ENCODE measurements around the gene EHBP1L1. TPM values are rescaled to one million over a fixed set of nuclear protein-coding genes. Genes with fewer than 3 reads are reported as not detected.

Gene EHBP1L1
- total RNA-seq, 2 experiments from 2014 or later: 94.0 to 99.4 TPM

- ATAC-seq (no peak), DNase-seq (no peak)
- no peak overlapping the region for H3K4me3 Mint-ChIP-seq
- TF ChIP-seq, protein P1, sequence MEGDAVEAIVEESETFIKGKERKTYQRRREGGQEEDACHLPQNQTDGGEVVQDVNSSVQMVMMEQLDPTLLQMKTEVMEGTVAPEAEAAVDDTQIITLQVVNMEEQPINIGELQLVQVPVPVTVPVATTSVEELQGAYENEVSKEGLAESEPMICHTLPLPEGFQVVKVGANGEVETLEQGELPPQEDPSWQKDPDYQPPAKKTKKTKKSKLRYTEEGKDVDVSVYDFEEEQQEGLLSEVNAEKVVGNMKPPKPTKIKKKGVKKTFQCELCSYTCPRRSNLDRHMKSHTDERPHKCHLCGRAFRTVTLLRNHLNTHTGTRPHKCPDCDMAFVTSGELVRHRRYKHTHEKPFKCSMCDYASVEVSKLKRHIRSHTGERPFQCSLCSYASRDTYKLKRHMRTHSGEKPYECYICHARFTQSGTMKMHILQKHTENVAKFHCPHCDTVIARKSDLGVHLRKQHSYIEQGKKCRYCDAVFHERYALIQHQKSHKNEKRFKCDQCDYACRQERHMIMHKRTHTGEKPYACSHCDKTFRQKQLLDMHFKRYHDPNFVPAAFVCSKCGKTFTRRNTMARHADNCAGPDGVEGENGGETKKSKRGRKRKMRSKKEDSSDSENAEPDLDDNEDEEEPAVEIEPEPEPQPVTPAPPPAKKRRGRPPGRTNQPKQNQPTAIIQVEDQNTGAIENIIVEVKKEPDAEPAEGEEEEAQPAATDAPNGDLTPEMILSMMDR (IDR thresholded peaks at IDR 0.05): no peak
- intact Hi-C loops (cut with micrococcal nuclease): loop anchor here (2.0 kb wide), 1 partner anchor 14 kb away; the partner anchor contains the start of gene KCNK7
- no peaks in the 10 kb centered on the region for H3K9me3 Mint-ChIP-seq
- ChIA-PET POLR2A (interaction anchor here (0.8 to 5.2 kb wide), 10 partner anchors 10 to 84 kb away, joined by 3 to 30 read pairs (median 4); partner anchors contain the start of genes KCNK7 and SCYL1), CTCF (interaction anchor here (1.2 to 6.0 kb wide), 3 partner anchors 15 to 91 kb away, joined by 3 to 47 read pairs (median 9); partner anchors contain the start of gene KCNK7)
- no peaks in the 10 kb centered on the region for H3K27me3 Mint-ChIP-seq
- peak overlapping the region; percentile 31 for H3K27ac Mint-ChIP-seq
- peaks cover 39% of the 10 kb centered on the region for H3K4me1 Mint-ChIP-seq (ENCODE audit: low read depth)
- H3K36me3 Mint-ChIP-seq (ENCODE audit: low read depth): peaks cover 35% of the 10 kb centered on the region
Observed at GRCh38 chr11:65609229-65609628, 33.4 kb downstream of the EHBP1L1 start.

DNA sequence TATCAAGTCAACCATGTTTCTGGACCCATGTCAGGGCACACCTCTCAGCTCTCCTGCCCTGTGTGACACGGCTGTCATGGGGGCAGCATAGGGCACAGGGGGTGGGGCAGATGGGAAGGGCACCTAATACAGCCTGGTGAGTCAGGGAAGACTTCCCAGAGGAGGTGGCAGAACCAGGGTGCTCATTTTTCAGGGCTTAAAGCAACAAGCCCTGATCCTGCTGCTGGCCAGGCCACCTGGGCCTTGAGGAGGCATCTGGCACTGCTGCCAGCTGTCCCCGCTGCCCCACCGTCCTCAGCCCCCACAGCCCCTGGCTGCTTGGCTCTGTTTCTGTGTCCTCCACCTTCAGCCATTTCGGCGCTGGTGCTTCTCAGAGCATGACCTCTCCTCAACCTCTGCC is 33.8 kb downstream of the EHBP1L1 start:
- CTCF ChIA-PET: interaction anchor here (1.1 to 6.0 kb wide), 5 partner anchors 16 to 91 kb away, joined by 3 to 47 read pairs (median 4); partner anchors contain the start of gene KCNK7
- H3K36me3 Mint-ChIP-seq (ENCODE audit: low read depth): peaks cover 32% of the 10 kb centered on the region
- no peak for ATAC-seq
- POLR2A ChIA-PET: interaction anchor here (0.6 to 5.2 kb wide), 13 partner anchors 13 to 85 kb away, joined by 3 to 30 read pairs (median 4); partner anchors contain the start of genes EHBP1L1, KCNK7 and SCYL1
- intact Hi-C loops (cut with micrococcal nuclease): loop anchor here (2.0 kb wide), 1 partner anchor 15 kb away; the partner anchor contains the start of gene KCNK7
- no peak overlapping the region for H3K4me3 Mint-ChIP-seq
- H3K4me1 Mint-ChIP-seq (ENCODE audit: low read depth): peaks cover 39% of the 10 kb centered on the region
- no peaks in the 10 kb centered on the region for H3K27me3 Mint-ChIP-seq
- peak overlapping the region; percentile 31 for H3K27ac Mint-ChIP-seq
- no peak for DNase-seq
- no peaks in the 10 kb centered on the region for H3K9me3 Mint-ChIP-seq
- TF ChIP-seq, protein P1 (IDR thresholded peaks at IDR 0.05): no peak

DNA sequence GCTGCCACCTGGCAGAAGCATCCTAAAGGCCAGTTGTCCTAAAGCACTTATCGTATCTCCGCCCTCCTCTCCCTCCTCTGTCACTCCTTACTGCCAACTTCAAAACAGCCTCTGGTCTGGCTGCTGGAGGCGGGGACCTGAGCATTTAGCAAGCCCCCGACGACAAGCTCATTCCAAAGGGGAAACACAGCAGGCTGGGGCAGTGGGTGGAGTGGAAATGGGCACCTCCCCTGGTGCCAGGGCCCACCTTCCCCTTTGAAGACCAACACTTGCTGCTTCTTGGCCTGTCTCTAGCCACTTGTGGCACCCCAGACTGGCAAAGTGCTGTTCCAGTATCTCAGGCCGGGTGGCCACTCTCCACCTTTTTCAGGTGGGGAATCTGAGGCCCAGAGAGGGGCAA is 34.6 kb downstream of the EHBP1L1 start:
- no peaks in the 10 kb centered on the region for H3K9me3 Mint-ChIP-seq
- intact Hi-C loops (cut with micrococcal nuclease): no loop called here
- DNase-seq (no peak), ATAC-seq (no peak)
- TF ChIP-seq, protein P1 (IDR thresholded peaks at IDR 0.05): no peak
- no peak overlapping the region for H3K4me3 Mint-ChIP-seq
- CTCF ChIA-PET: interaction anchor here (1.1 to 6.0 kb wide), 6 partner anchors 16 to 90 kb away, joined by 3 to 47 read pairs (median 4); partner anchors contain the start of gene KCNK7
- no peaks in the 10 kb centered on the region for H3K27me3 Mint-ChIP-seq
- H3K27ac Mint-ChIP-seq: peak overlapping the region; percentile 31
- H3K4me1 Mint-ChIP-seq (ENCODE audit: low read depth): peaks cover 39% of the 10 kb centered on the region
- peaks cover 32% of the 10 kb centered on the region for H3K36me3 Mint-ChIP-seq (ENCODE audit: low read depth)
- POLR2A ChIA-PET: interaction anchor here (0.7 to 5.2 kb wide), 7 partner anchors 16 to 110 kb away, joined by 3 to 30 read pairs (median 4); partner anchors contain the start of genes EHBP1L1 and KCNK7

GRCh38 chr11:65611028-65611757 is 35.3 kb downstream of the EHBP1L1 start:
- TF ChIP-seq, protein P1 (IDR thresholded peaks at IDR 0.05): no peak
- ChIA-PET POLR2A (interaction anchor here (1.1 to 5.2 kb wide), 5 partner anchors 17 to 111 kb away, joined by 3 to 30 read pairs (median 4); partner anchors contain the start of genes EHBP1L1 and KCNK7), CTCF (interaction anchor here (1.0 to 6.0 kb wide), 5 partner anchors 17 to 377 kb away, joined by 3 to 47 read pairs (median 4); partner anchors contain the start of gene KCNK7)
- H3K36me3 Mint-ChIP-seq (ENCODE audit: low read depth): peaks cover 32% of the 10 kb centered on the region
- H3K27ac Mint-ChIP-seq: peak overlapping the region; percentile 55
- H3K4me1 Mint-ChIP-seq (ENCODE audit: low read depth): peaks cover 39% of the 10 kb centered on the region
- ATAC-seq (no peak), DNase-seq (no peak)
- H3K4me3 Mint-ChIP-seq: peak overlapping the region; percentile 93
- no peaks in the 10 kb centered on the region for H3K9me3 Mint-ChIP-seq
- H3K27me3 Mint-ChIP-seq: no peaks in the 10 kb centered on the region
- intact Hi-C loops (cut with micrococcal nuclease): no loop called here

All from activated CD8-positive, alpha-beta T cell treated with anti-CD3 and anti-CD28 coated beads for 36 hours (primary cell).